GM06990 (cell line): ENCODE data around the gene HS1BP3.

Experiments
- DNase-seq: peaks from one replicate; pipeline ENCODE4 v3.0.0-alpha.2; 2011; ENCODE audit not compliant: insufficient read length; ENCODE audit errors: extremely low read depth
- H3K27me3 ChIP-seq: replicated peaks from 2 replicates; pipeline ENCODE4 v1.6.0; 2011; ENCODE audit warnings: low read length; ENCODE audit not compliant: control insufficient read depth, insufficient read depth
- H3K36me3 ChIP-seq: 2 replicates; pipeline ENCODE4 v1.5.1; 2011; ENCODE audit warnings: low read length; ENCODE audit not compliant: control insufficient read depth, insufficient read depth
- H3K4me3 ChIP-seq: replicated peaks from 2 replicates; pipeline ENCODE4 v1.5.1; 2011; ENCODE audit warnings: low read depth, mild to moderate bottlenecking, control low read depth, low read length
- CTCF ChIP-seq: IDR thresholded peaks from 2 replicates; pipeline ENCODE4 v1.5.1; 2011; ENCODE audit warnings: low read length, control low read depth, mild to moderate bottlenecking, inconsistent platforms; ENCODE audit not compliant: insufficient read depth, poor library complexity, severe bottlenecking

The HS1BP3 gene

GRCh38 chr2:20650393-20650876 is 463 bp downstream of the HS1BP3 start:
- TF ChIP-seq CTCF = no peak
- DNase-seq = no peak
- H3K36me3 ChIP-seq = no peaks in the 10 kb centered on the region; the same call in 1 of the 2 replicates
- H3K27me3 ChIP-seq = no peaks in the 10 kb centered on the region
- peak overlapping the region; percentile 83 for H3K4me3 ChIP-seq

- Histone ChIP-seq H3K36me3 (no peaks in the 10 kb centered on the region; the same call in 1 of the 2 replicates), H3K4me3 (peak overlapping the region; percentile 83), H3K27me3 (no peaks in the 10 kb centered on the region)
- TF ChIP-seq CTCF = no peak
- no peak for DNase-seq
These were observed 922 bp downstream of the HS1BP3 start for GRCh38 chr2:20649976-20650375.

GRCh38 chr2:20649576-20649975 is 1.3 kb downstream of the HS1BP3 start:
- no peak for DNase-seq
- Histone ChIP-seq H3K27me3 (no peaks in the 10 kb centered on the region), H3K36me3 (no peaks in the 10 kb centered on the region; the same call in 1 of the 2 replicates), H3K4me3 (no peak overlapping the region)
- TF ChIP-seq CTCF = no peak

GRCh38 chr2:20648831-20649230 is 2.1 kb downstream of the HS1BP3 start:
- no peak overlapping the region for H3K4me3 ChIP-seq
- DNase-seq = no peak

GRCh38 chr2:20648206-20648605 is 2.7 kb downstream of the HS1BP3 start:
- Histone ChIP-seq H3K4me3 (no peak overlapping the region), H3K27me3 (no peaks in the 10 kb centered on the region), H3K36me3 (no peaks in the 10 kb centered on the region; the same call in 1 of the 2 replicates)
- no peak for TF ChIP-seq CTCF
- DNase-seq = no peak

More at GRCh38 chr2:20648831-20649230, 2.1 kb downstream of the HS1BP3 start:
- Histone ChIP-seq H3K27me3 (no peaks in the 10 kb centered on the region), H3K36me3 (no peaks in the 10 kb centered on the region; the same call in 1 of the 2 replicates)
- TF ChIP-seq CTCF = no peak

GRCh38 chr2:20647738-20648137 is 3.2 kb downstream of the HS1BP3 start:
- no peaks in the 10 kb centered on the region for H3K27me3 ChIP-seq
- no peak overlapping the region for H3K4me3 ChIP-seq
- H3K36me3 ChIP-seq = no peaks in the 10 kb centered on the region; the same call in 1 of the 2 replicates
- DNase-seq = no peak
- no peak for TF ChIP-seq CTCF
